ENCODE data around the gene TTC31.
A peak's percentile ranks its signal among the peaks of the same experiment; 100 is the strongest.

TTC31 gene

DNA sequence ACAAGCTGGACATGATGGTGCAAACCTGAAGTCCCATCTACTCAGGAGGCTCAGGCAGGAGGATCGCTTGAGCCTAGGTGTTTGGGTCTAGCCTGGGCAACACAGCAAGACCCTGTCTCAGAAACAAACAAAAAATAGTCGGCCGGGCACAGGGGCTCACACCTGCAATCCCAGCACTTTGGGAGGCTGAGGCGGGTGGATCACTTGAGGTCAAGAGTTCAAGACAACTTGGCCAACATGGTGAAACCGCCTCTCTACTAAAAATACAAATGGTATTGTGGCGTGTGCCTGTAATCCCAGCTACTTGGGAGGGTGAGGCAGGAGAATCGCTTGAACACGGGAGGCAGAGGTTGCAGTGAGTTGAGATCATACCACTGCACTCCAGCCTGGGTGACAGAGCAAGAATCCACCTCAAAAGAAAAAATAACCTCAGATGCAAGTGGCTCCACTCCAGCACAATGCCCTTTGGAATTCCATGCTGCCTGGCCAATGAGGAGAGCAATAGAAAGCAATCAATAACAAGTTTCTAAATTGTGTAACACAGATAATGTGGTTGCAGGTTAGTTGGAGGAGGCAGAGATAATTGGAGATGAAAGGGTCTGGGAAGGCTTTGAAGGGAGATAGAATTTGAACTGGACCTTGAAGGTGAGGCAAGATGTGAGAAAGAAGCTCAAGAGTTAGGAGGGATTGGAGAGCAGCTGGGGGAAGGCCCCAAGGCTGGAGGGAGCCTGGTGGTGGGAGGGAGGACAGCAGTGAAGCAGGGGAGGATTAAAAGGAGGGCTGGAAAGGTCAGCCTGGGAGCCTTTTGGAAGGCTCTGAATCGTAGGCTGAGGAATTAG is 6.0 kb downstream of the TTC31 start:
- no peak for DNase-seq

DNA sequence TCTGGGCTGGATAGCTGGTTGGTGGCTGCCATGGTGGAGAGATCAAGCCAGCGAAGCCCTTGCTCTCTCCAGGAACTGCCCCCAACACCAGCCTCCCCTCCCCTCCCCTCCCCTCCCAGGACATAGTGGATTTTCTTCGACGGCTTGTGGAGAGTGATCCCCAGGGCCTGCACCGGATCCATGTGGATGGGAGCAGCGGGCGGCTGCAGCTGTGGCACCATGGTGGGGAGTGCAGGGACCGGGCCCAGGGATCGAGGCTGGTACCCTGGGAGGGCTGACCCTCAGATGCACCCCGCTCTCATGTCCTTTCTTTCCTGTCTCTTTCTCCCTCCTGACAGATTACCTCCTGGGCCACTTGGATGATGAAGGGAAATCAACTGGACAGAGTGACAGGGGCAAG is 7.0 kb downstream of the TTC31 start:
- no peak for DNase-seq

- no peak for DNase-seq
These were observed 9.0 kb downstream of the TTC31 start for GRCh38 chr2:74491648-74492544.

GRCh38 chr2:74493546-74493945 is 10.7 kb downstream of the TTC31 start:
- no peak for DNase-seq

GRCh38 chr2:74495440-74495839 is 12.6 kb downstream of the TTC31 start:
- DNase-seq = no peak

GRCh38 chr2:74496997-74497776 is 14.3 kb downstream of the TTC31 start:
- no peak for DNase-seq

GRCh38 chr2:74497777-74498499 is 15.1 kb downstream of the TTC31 start:
- DNase-seq = no peak

DNA sequence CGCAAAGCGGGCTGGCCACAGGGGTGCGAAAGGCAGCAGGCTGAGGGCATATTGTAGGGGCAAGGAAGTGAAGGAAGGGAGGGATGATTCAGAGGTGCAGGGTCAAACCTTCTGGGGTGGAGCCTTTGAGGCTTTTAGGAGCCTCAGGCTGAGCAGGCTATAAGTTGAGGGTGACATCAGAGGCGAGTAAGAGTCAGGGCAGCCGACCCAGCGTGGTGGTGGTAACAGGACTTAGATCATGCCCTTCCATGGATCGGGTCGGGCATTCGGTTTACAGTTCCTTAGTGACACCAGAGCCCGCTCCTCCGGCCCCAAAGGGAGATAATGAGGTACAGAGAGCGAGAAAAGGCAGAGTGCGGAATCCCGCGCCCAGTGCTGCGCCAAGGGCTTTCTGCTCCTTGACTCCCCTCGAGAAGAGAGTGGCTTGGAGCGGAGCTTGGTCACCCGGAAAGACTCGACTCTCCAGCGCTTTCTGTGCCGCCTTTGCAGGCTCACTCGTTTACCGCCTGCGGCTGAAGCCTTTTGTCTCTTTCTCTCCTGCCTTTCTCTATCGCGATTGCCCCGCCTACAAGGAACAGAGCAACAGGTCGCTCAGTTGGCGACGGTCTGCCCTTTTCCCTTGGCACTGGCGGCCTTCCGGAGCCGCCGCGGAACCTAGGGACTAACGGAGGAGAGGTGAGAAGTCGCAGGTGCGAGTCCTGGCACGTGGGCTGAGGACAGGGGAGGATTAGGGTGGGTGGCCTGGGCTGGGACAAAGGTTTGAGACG is 15.8 kb downstream of the TTC31 start:
- DNase-seq = peak; percentile 21 to 43

DNA sequence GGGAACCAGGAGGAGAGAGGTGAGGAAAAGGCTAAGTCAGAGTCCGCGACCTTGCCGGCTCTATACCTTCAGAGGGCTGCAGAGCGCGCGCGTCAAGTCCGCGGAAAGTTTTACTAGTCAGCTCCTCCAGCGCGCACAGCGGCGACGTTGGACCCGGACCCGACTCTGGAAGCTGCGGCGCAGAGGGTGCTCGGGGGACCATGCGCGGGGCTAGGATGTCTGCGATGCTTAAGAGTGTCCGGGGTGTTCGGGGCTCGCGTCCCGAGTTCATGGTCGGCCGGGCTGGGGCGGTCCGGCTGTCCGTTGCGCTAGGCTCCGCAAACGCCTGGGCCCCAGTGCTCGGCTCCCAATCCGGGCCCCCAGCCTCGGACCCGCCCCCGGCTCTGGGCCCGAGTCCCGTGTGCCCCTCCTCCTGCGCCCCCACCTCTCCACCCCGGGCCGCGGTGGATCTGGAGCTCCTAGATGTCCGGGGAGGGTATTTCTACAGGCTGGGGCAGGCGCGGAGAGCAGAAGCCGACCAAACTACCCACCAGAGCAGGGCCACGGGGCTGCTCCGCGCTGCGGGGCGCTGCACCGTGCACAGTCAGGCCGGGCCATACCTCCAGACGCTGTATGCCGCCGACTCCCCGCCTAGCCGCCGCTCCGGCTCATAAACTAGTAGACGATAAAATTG is 16.5 kb downstream of the TTC31 start, which contains the start of gene LBX2:
Gene LBX2 (minus strand): TSS at position 337 of the 673 bp plus-strand sequence. CDS start 66 bp downstream, at position 271.
- DNase-seq = no peak

- no peak for DNase-seq
These were observed 17.2 kb downstream of the TTC31 start for GRCh38 chr2:74499940-74500577.

GRCh38 chr2:74500578-74500946 is 17.7 kb downstream of the TTC31 start:
- no peak for DNase-seq

DNA sequence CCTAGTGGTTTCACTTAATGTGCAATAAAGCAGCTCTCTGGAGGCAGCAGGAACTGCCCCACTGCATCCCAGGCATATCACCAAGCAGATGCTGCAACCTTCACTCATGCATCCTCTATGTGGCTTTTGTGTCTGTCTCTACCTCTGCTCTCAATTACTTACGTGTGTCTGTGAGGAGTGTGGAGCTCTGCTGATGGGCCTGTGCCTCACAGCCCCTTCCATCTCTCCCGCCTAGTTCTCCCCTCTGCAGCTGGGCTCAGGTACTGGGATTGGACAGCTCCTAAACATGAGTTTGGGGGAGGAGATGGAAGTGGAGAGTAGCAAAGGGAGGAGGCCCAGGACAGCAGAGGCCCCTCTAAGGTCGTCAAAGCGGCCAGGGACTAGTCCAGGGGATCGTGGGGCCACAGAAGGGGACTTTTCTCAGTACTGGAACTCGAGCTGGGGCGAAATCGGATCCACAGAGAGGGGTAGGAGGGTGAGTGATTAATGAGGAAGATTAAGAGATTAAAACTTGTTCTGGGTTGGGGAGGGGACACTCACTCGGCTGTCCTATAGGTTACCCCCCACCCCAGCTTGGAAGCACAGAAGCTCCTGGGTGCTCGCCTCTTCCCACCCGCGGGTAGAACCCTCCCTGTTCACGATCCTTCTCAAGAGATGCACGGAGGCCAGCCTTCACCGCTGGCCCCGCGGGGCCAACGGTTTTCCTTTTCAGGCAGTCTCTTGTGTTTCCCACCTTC is 18.6 kb downstream of the TTC31 start:
- no peak for DNase-seq

DNA sequence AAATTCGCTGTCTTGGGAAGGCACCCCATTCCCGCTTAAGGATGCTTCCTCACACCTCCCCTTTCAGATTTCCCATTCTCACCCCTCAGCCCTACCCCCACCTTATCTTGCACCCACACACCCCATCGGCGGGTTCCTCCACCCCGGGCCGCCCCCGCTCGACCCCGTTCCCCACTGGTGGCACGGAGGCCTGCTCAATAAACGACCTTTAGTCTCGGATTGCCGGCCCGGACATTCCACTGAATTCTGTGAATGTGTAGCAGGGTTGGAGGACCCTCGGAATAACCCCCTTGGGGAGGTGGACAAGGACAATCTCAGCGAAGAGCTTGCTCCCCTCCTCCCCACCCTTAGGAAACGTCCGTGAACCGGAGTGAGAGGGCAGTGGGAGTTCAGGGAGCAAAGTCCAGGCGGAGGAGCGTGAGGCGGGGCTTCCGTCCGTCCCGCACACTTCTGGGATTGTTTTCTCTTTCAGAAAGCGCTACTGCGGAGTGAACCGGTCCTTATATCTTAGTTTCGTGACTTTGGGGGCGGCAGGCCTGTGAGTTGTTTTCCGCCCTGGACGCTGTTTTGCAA is 19.4 kb downstream of the TTC31 start:
- no peak for DNase-seq

DNA sequence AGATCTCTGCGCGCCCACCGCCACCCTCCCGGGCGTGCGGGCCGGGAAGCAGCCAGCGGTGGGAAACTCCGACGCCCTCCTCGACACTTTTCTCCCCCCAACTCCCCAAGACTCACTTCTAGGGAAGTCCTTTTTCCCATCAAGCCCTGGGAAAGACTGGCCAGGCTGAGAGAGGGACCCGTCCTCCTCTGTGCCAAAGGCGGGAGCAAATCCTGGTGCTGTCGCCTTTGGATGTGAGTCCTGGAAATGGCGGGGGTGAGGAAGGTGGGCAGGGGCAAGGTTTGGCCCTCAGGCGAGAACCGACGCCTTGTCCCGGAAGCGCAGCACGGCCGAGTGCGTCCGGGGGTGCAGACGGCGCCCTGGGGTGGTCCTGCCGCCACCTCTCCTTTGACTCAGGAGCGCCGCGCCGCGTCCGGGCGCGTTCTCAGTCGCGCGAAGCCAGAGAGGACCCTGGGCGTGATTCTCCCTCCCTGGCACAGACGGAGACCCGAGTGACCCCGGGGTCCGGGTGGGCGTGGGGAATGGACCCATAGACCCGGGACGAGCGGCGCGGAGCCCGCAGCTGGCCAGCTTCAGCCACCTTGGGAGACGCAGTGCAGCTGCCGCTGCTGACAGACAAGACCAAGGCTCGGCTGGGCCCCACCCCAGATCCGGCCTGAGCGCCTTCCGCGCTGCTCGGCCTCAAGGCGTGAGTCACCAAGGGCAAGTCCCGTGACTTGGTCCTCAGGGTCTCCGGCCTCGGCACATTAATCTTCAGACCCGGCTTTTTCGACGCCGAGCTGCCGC is 20.0 kb downstream of the TTC31 start:
- peak; percentile 28 to 56 for DNase-seq

DNA sequence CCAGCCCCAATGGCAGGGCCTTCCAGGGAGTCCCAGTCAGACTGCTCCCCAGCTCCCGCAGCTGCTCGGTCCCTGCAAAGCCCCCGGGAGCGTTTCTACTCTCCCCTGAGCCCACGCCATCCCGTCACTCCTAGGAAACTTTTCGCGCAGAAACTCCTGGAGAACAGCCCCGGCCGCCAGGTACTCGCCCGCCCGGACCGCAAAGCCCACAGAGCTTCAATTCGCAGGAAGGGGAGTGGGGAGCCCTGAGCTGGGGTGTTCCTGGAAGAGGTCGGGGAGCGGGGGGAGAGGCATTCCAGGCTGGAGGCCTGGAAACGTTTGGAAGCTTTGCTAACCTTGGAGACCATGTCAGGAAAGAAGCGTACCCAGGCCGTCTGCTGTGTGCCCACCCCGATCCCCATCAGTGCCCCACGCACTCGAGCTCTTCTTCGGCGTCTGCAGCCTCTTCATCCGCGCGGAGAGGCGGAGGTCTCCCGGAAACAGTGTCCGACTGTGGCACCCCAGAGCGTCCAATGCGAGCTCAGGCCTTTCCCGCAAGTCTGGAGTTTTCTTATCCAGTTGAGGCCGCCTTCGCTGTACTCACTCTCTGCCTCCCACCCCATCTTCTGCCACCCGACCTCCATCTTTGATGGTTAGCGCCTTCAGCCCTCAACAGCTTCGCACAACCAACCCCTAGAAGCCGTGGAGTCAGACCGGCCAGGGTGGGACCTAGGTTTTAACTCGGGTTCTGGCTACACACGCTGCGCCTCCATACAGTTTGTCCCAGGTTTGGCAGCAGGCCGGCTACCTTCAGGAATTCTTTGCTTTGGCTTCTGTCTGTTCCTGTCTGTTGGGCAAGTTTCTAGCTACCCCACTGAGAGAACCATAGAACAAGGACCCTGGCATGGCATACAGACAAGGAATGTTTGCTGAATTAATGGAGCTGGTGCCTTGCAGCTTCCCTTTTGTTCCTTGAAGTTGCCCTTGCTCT is 20.9 kb downstream of the TTC31 start:
- DNase-seq = no peak

DNA sequence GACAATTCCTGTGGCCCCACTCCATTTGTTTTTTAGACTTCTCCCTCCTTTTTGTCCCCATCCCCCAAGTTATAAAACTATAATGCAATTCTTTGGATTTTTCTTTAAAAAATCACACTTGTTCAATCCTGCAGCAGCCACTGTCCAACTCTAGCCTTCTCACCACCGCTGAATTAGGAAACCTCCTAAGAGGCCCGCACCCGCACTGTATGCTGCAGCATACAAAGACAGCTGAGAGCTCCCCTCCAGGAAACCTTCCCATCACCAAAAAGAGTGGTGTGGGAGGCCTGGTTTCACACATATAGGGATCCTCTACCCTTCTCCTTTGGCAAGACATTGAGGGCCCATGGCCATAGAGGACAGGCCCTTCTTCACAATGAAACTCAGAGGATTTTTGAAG is 21.7 kb downstream of the TTC31 start:
- DNase-seq = no peak

Data from bone marrow (tissue), 2 donors.